IPS-NIHi7 (cell line): ENCODE measurements around the gene ARV1.

Source experiments
- DNase-seq: peaks from one replicate; pipeline ENCODE4 v3.0.0; 2012; ENCODE audit warnings: mixed read lengths; ENCODE audit errors: extremely low spot score

The ARV1 gene

DNA sequence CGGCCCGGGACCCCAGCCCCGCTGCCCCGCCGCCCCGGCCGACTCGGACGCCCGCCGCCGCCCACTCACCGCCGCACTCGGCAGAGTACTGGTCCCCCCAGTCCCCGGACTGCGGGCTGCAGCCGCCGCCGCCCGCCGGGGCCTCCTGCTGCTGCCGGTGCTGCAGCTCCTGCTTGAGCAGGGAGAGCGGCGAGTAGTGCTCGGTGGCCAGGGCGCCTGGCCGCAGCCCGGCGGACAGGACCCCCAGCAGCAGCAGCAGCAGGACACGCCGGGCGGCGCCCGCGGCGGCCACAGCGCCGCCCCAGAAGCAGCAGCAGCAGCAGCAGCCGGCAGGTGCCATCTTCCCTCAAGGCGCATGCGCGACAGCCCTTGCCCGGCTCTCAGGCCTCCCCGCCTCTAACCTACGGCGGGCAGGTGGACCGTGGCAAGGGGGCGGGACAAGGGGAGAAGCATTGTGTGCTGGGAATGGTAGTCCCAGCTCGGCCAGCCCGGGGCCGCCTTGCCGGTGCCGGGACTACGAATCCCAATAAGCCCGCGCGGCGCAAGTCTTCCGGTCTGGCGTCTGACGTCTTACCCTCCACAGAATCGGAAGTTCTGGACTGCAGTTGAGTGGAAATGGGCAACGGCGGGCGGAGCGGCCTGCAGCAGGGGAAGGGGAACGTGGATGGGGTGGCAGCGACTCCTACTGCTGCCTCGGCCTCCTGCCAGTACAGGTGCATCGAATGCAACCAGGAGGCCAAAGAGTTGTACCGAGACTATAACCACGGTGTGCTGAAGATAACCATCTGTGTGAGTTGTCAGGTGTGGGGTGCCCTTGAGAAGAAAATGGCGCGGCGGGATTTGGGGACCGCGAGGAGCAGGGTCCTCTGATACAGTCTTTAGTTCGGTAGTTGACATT is at the start of gene ARV1, which contains the start of gene TTC13:
Gene ARV1 (plus strand): TSS at position 604 of the 898 bp plus-strand sequence. CDS start 12 bp downstream, at position 616.
Gene TTC13 (minus strand): TSS at position 371 of the 898 bp plus-strand sequence. CDS start 31 bp downstream, at position 340.
- peak; percentile 100 for DNase-seq

DNA sequence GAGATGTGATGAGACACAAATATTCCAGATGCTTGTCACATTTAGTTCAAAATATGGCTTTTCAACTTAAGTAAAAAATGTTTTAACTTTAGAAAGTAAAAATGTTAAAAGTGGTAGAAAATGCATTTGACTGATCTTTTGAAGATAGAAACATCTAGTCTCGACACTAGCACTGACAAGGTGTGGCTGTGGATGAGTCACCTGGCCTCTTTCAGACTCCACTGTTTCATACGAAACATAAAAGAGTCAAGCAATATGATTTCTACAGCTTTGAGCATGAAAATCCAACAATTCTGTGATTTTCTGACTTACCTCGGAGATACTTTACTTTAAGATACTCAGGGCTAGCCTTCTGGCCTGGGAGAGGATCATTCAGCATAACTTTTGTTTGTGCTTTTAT is 47.9 kb upstream of the ARV1 start:
- DNase-seq: no peak

DNA sequence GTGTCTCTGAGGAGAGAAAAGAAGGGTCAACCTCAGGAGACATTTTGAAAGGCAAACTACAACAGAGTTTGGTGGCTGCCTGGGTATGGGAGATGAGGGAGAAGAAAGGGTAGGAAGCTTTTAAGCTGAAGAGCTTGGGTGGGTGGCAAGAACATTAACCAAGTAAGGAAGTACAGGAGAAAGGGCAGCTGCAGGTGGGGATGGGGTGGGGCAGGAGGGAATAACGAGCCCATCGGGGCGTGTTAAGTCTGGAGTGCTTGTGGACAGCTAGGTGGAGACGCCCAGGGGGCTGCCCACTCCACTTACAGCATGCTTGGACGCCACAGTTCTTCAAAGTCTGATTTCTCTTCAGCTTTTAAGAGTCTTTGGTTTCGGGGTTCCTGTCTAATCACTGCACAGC is 43.0 kb upstream of the ARV1 start:
- no peak for DNase-seq

DNA sequence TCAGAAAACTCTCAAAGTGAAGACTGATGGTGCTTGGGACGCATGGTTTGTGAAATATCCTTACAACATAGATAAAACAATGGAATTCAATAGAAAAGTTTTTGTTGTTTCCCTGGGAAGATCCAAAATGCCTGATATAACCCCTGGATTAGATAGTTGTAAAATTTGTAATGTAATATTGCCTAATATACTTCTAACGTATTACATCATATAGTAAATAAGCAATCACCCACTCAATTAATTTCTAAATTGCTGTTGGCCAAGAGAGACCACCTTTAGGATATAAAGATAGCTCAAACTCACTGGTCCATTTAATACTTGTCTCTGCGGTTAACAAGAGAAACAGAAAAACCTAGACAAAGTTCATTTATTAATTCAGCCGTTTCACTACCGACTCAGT is 42.4 kb upstream of the ARV1 start:
- DNase-seq: no peak

DNA sequence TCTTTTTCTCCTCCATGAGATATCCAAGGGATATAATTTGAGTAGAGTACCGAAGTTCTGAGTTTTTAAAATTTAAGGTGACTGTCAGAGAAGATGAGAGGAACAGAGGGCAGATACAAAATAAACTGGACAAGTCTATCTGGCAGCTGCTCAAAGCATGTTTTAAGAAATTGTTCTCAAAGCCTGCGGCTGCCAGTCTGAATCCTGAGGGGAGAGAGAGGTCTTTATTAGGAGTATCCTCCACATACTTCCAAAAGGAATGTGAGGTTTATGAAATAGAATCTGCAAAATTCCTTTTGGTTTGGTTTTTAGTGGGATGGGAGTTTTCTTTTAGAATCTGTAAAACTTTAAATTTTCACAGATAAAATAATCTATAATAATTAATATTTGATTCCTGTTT is 41.5 kb upstream of the ARV1 start:
- no peak for DNase-seq

DNA sequence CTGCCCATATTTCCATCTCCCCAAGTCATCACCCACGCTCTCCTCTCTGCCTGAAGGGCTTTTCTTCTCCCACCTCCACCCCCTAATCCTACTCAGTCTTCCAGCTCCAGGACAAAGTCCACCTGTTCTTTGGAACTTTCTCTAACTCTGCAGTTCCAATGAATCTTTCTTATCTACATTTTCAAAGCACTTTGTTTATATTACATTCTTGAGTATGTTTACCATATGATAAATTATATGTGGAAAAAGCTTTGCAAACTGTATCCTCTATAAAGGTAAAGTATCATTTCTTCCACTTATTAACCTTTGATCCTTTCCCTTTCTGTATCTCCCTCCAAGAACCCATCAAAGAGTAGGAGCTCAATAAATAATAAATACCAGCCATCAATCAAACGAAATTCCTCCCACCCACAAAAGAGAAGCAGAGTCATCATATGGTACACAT is 39.9 kb upstream of the ARV1 start:
- DNase-seq: no peak

DNA sequence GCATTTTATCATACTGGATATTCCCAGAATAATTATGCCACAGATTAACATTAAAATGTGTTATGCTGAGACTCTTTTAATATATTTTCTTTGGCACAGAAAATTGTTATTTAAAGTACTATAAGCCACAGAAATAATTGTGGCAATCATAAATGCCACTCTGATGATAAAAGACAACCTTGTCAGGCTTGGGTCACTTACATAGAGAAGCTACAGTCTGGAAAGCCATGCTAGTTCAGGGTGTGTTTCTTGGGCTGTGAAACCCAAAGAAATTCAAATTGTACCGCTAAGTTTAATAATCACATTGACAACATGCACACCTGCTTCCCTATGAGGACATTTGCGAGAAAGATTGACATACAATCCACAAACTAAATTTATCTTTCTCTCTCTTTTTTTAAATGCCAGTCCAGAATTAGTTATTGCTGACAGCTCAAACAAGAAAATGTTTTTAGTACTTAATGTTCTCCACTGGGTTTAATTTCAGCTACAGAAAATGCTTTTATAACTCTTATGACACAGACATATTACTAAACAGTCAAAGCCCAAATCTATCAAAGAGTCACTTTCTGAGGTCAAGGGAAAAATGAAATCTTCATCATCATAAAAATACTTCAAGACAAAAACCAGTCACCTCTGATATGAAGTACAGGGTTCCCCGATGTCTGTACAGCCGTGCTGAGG is 38.9 kb upstream of the ARV1 start:
- DNase-seq: no peak

DNA sequence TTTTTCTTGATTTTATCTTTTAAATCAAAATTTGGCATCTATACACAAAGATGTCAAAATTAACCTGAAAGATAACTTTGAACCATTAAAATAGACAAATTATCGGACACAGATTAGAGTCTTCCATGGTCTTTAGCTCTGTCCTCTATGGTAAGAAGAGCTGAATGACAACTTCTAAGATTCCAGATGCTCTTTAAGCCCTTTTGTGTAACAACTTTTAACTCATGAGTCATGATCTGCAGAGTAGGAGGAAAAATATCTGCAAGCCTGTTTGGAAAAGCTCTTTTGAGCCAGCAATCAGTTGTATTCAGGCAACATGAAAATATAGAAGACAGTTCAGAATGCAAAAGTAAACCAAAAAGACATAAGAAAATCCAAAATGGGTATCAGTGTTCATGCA is 38.0 kb upstream of the ARV1 start:
- no peak for DNase-seq

DNA sequence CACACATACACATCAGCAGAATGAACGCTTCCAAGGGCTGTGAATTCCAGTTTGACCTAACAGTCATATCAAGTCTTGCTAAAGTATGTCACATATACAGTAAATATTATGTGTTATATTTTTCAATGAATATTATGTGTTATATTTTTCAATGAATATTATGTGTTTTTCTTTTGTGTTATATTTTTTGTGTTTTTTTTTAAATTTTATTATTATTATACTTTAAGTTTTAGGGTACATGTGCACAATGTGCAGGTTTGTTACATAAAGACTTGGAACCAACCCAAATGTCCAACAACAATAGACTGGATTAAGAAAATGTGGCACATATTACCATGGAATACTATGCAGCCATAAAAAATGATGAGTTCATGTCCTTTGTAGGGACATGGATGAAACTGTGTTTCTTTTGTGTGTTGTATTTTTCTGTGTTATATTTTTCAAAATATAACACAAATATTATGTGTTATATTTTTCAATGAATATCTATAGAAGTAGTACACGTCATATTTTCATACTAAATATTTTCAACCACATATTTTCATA is 35.8 kb upstream of the ARV1 start:
- DNase-seq: no peak

DNA sequence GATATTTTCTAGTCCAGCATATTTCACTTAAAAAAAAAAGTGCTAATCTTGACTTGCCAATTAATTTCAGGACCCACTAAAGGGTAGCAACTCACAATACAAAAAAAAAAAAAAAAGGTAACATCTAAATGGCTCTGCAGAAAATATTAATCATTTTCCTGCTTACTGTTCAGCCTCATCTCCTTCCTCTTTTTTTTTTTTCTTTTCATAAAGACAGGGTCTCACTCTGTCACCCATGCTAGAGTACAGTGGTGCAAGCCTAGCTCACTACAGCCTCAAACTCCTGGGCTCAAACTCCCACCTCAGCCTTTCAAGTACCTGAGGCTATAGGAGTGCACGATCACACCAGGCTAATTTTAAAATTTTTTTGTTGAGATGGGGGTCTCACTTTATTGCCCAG is 30.6 kb upstream of the ARV1 start:
- DNase-seq: no peak

DNA sequence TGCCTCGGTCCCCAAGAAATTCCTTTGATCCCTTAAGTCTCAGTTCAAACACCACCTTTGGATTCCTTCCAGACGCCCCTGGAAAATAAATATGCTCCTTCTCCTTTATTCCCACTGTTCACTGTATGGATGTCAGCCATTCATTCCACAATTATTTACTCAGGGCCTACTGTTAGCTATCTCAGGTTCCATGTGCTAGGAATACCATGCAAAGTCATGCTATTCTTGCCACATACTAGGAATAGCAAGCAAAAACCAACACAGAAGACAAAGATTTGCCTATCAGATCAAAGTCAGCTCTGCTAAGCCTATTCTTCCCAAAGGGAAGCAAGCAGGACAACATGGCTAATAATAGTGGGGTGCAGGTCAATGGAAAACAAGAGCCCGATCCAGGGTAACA is 30.0 kb upstream of the ARV1 start:
- DNase-seq: no peak

DNA sequence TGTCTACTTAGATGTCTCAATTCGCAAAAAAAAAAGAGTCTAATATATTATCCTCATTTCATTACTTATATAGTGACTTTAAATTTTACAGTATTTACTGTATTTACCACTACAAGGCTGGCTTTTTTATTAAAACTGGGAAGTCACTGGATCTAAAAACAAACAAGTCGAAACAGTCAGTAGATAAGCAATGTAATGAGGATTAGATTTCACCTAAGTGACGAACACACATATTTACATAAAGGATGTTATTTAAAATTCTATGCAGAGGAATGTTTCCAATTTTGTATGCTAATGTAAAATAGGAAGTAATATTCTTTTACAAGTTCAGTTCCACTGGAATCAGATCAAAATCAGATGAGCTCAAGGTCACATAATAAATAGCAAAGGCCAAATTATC is 28.5 kb upstream of the ARV1 start:
- DNase-seq: no peak

DNA sequence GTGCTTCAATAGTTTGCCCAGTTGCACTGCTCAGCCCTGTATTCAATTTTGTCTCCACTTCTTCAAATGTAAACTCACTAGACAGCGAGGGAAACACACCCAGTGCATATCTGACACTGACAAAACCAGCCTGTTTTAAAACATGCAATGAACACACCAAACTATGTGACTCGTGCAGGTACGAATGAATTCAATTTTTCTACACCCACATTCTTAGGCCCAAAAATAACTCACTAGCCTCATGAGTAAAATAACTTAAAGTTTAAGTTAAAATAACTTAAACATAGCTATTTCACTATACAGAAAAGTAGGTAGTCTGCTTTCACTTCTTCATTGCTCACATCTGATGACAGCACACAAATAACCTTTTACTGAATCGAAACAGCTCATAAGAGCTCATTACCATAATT is 21.3 kb upstream of the ARV1 start:
- DNase-seq: no peak

DNA sequence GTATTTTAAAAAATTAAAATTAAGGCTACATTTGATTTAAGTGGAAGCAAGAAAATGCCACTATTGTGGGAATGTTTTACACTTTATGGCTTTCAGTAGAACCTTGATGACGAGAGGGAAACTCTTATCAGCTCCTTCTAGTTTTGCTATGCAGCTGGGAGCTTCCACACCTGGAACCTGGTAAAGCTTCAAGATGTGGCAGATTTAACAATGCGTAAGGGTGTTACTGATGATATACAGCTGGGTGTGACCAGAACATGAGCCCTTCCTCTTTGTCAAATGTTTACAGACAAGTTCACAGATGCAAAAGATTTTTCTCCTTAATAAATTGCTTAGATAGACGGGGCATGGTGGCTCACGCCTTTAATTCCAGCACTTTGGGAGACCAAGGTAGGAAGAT is 20.5 kb upstream of the ARV1 start:
- no peak for DNase-seq

DNA sequence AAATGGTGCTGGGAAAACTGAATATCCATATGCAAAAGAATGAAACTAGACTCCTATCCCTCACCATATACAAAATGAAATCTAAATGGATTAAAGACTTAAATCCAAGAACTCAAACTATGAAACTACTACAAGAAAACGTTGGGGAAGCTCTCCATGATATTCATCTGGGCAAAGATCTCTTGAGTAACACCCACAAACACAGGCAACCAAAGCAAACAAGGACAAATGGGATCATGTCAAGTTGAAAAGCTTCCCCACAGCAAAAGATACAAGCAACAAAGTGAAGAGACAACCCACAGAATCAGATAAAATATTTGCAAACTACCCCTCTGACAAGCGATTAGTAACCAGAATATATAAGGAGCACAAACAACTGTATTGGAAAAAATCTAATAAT is 14.0 kb upstream of the ARV1 start:
- no peak for DNase-seq

DNA sequence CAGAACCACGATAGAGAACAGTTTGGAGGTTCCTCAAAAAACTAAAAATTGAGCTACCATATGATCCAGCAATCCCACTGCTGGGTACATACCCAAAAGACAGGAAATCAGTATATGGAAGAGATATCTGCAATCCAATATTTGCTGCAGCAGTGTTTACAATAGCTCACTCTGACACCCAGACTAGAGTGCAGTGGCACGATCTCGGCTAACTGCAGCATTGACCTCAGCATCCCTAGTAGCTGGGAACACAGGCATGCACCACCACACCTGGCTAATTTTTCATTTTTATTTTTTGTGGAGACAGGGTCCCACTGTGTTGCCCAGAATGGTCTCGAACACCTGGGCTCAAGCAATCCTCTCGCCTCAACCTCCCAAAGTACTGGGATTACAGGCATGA is 13.4 kb upstream of the ARV1 start:
- no peak for DNase-seq

DNA sequence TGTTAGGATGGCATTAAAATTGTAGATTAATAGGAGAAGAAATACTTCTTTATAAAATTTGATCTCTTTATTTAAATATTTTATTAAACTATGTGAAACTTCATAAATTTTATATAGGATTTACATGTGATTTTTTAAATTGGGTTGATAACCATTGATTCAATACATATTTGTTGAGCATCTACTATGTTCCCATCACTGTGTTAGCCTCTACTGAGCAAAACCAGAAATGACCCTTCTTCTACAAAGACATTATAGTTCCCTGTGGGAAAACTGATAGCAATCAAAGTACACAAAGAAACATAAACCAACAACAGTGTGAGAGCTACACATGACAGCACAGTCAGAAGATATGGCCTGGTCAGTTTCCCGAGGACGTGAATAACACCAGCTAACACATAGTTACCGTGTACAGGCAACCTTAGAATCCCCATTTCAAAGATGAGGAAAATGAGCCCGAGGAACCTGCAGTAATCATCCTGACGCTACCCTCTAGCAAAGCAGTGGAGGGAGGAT is 12.5 kb upstream of the ARV1 start:
- DNase-seq: no peak

DNA sequence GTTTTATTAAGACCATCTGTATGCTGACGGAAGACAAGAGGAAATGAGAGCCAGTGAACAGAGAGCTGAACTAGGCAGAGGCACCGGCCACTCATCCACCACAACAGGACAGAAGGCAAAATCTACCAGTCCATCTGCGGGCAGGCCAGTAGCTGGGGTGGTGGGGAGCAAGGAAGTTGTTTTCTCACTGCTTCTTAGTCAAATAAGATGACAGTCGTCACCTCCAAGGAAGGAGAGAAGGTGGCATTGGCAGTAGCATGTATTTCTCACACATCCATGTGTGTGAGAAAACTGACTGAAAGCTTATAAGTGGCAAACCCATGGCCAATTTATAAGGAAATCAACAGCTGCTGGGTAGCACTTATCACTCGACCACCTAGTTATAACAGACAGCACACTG is 8.5 kb upstream of the ARV1 start:
- no peak for DNase-seq

DNA sequence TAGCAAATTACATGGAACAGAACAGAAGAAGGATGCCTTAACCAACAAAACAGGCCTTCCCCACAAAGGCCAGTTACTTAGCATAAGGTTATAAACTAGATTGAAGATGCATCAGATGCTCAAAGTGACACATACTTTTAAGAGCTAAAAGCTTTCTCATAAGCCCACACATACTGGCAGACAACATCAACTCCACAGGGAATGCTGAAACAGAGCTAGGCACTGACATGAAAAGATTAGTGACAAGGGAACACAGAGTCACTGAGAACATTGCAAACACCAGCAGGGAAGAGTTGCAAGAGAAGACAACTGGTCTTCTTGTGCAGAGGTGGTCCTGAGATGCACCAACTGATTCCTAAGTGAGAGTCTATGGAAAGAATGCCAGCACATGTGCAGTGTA is 7.1 kb upstream of the ARV1 start:
- no peak for DNase-seq

DNA sequence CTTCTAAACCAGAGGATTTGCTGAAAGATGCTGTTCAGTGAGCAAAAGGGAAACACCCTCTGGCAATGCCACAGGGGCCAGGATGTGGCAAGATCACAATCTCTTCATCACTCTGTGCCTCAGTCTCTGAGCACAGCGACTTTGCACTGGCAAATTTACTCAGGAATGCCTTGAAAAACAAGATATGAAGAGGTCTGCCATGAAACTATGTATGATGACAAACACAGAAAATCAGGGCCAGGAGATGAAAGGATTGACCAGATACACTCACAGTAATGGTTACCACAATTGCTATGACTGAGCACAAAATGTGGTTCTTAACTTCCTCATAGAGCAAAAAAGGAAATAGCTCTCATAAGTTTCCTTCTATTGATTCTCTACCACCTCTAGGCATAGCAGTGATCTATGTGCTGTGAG is 6.0 kb upstream of the ARV1 start:
- no peak for DNase-seq

DNA sequence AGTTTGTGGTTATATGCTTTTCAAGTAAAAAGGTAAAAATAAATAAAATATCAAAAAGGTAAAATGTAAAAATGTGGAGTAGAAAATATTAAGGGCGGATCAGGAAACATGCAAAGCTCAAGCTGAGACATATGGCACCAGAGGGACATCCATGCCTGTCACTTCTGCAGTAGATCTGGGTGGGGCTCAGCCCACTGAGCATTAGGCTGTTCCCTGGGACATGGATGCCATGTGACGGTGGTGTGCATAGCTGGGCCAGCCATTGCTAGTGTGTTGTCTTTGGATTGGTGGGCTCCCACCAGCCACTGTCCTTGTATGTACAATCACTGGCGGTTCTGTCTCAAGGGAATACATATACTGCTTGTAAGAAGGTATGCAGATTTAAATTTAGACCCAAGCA is 3.3 kb upstream of the ARV1 start:
- DNase-seq: no peak

DNA sequence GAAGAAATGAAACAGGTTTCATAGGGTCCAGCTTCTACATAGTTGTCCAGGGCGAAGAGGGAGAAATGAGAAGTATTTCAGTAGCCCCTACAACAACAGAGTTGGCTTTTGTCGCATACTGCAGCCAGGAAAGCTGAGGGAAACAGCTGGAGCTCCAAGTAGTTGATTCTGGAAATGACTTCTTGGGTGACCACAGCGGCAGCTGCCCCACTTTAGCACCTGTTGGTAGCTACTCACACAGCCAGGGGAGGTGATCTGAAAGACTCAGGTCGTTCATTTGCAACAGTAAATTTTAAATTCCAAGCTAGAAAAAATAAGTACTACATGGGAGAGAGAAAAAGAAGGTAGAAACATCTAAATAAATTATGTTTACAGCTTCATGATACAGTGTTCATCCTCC is 2.5 kb upstream of the ARV1 start:
- DNase-seq: no peak
